ENCODE data around the gene AKR1D1. TPM values are rescaled to one million over a fixed set of nuclear protein-coding genes. Genes with fewer than 3 reads are reported as not detected.

The AKR1D1 gene
- total and polyA plus RNA-seq, 2 of the 13 experiments (the other 11 are each of a cell fraction or from before 2014, with no cell fraction given): 6.9 to 37.0 TPM

DNA sequence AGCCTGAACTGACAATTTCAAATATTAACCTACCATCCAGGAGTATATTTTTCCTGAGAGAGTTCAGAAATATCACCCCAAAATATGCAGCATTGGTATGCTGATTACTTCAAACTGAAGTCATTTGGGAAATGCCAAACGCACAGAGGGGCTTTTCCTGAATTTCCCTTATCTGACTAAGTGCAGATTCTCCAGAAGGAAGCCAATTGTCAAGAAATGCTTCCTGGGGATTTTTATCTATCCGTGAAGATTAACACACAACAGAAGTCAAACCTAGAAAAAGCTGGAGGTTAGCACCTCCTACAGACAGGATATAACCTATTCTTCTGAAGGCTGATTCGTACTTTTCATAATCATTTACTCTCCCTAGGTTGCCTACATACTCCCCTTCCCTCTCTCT, 91.0 kb downstream of the AKR1D1 start (continued):
- TF ChIP-seq, protein P1, sequence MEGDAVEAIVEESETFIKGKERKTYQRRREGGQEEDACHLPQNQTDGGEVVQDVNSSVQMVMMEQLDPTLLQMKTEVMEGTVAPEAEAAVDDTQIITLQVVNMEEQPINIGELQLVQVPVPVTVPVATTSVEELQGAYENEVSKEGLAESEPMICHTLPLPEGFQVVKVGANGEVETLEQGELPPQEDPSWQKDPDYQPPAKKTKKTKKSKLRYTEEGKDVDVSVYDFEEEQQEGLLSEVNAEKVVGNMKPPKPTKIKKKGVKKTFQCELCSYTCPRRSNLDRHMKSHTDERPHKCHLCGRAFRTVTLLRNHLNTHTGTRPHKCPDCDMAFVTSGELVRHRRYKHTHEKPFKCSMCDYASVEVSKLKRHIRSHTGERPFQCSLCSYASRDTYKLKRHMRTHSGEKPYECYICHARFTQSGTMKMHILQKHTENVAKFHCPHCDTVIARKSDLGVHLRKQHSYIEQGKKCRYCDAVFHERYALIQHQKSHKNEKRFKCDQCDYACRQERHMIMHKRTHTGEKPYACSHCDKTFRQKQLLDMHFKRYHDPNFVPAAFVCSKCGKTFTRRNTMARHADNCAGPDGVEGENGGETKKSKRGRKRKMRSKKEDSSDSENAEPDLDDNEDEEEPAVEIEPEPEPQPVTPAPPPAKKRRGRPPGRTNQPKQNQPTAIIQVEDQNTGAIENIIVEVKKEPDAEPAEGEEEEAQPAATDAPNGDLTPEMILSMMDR (CRISPR knock-in tag; IDR thresholded peaks at IDR 0.05): no peak
- no peak for TF ChIP-seq RBM22 (optimal IDR thresholded peaks at IDR 0.05; ENCODE audit: low read length)

DNA sequence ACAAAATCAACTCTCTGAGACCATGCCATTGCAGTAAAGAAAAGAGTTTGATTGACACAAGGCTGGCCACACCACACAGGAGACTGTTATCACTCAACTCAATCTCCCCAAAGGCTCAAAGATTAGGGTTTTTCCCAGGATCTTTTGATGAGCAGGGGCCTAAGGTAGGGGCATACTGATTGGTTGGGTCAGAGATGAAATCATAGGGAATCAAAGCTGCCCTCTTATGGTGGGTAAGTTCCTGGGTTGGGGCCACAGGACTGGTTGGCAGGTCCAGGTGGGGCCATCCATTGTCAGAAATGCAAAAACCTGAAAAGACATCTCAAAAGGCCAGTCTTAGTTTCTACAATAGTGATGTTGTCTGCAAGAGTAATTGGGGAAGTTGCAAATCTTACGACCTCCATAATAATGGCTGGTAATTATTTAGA, 91.6 kb downstream of the AKR1D1 start:
- no peaks in the 10 kb centered on the region for H3K27me3 ChIP-seq (ENCODE audit: control insufficient read depth in 1 of 2, insufficient read depth in 2 of 2, low read length in 2 of 2)
- no TSS peak for BruUV-seq (replicated peaks)
- H4K20me1 ChIP-seq (ENCODE audit: insufficient read depth, low read length): no peaks in the 10 kb centered on the region
- H3K4me3 ChIP-seq (replicated peaks in 1 of 3; ENCODE audit: insufficient read depth in 1 of 3, low read depth in 2 of 3, low read length in 3 of 3): no peak overlapping the region
- H3K27ac ChIP-seq (ENCODE audit: extremely low read length, insufficient read depth, low read length): no peak overlapping the region
- H3K4me2 ChIP-seq (ENCODE audit: low read depth, low read length): no peak overlapping the region
- no peak for ATAC-seq
- H3K9me3 ChIP-seq (ENCODE audit: low read length): peaks cover 26% of the 10 kb centered on the region
- FAIRE-seq: no peak
- H2AFZ ChIP-seq (ENCODE audit: low read length): no peak overlapping the region
- H3K79me2 ChIP-seq (ENCODE audit: insufficient read depth, low read length): no peaks in the 10 kb centered on the region
- H3K36me3 ChIP-seq (replicated peaks in 1 of 2; ENCODE audit: control insufficient read depth in 1 of 2, insufficient read depth in 2 of 2, low read length in 2 of 2): no peaks in the 10 kb centered on the region
- DNase-seq (ENCODE audit: low spot score): no peak
- whole genome bisulfite sequencing (ENCODE audit: low lambda C conversion rate): 100% methylated on average over 1 of the region's 1 CpG
- peak; percentile 100 for TF ChIP-seq ZNF44 (CRISPR knock-in tag; IDR thresholded peaks at IDR 0.05)
- no peak for TF ChIP-seq MXD4 (CRISPR knock-in tag; IDR thresholded peaks at IDR 0.05)
- TF ChIP-seq, protein P2, sequence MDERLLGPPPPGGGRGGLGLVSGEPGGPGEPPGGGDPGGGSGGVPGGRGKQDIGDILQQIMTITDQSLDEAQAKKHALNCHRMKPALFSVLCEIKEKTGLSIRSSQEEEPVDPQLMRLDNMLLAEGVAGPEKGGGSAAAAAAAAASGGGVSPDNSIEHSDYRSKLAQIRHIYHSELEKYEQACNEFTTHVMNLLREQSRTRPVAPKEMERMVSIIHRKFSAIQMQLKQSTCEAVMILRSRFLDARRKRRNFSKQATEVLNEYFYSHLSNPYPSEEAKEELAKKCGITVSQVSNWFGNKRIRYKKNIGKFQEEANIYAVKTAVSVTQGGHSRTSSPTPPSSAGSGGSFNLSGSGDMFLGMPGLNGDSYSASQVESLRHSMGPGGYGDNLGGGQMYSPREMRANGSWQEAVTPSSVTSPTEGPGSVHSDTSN (CRISPR knock-in tag; IDR thresholded peaks at IDR 0.05): peak; percentile 79
- CTCF ChIA-PET (ENCODE audit: low intra/inter-chr PET ratio, low total read pairs): no interaction called here
- intact Hi-C loops (cut with micrococcal nuclease; ENCODE audit: unreplicated experiment): loop anchor here (10.0 kb wide), 3 partner anchors 67 to 217 kb away; no protein-coding TSS in a partner anchor
- no peak overlapping the region for H3K9ac ChIP-seq (ENCODE audit: insufficient read depth, low read depth, low read length)
- peaks cover 50% of the 10 kb centered on the region for H3K4me1 ChIP-seq (ENCODE audit: insufficient read depth, low read length)
- in situ Hi-C loops (cut with HindIII; ENCODE audit: extremely low pct_ligation_motif_present, low pct_unique_long_range_greater_than_20kb): loop anchor here (10.0 kb wide), 1 partner anchor 297 kb away; the partner anchor contains the start of gene TRIM24
- POLR2A ChIA-PET: no interaction called here

Small RNA genes within 50 kb of the gene (small RNA-seq; reads per million reads assigned to genes)
- 0 reads per million in 3 experiments for gene AC024082.2 (ENCODE audit: insufficient read depth in 2 of 3, insufficient read length in 3 of 3, low read depth in 2 of 3, low replicate concordance in 1 of 3)
- 0 reads per million in 3 experiments for gene RN7SKP223 (ENCODE audit: insufficient read depth in 2 of 3, insufficient read length in 3 of 3, low read depth in 2 of 3, low replicate concordance in 1 of 3)

Other genes with a start within 250 kb of the AKR1D1 start
- 0.09 TPM in 1 of 2 replicates, not detected in the other for gene DGKI, start 229.5 kb upstream of the AKR1D1 start, total RNA-seq (2016; rRNA removed; fragmentation: Illumina TruSeq; extraction: Trizol)
- gene DGKI, start 229.5 kb upstream of the AKR1D1 start, polyA plus RNA-seq (2011; rRNA removed): 0.17 TPM in 1 of 2 replicates, not detected in the other
- 22.1 and 26.6 TPM in 2 replicates for gene CREB3L2, start 74.4 kb upstream of the AKR1D1 start, total RNA-seq (2016; rRNA removed; fragmentation: Illumina TruSeq; extraction: Trizol)
- gene CREB3L2, start 74.4 kb upstream of the AKR1D1 start, polyA plus RNA-seq (2011; rRNA removed): 39.0 and 41.1 TPM in 2 replicates

Data from HepG2 (cell line).